ENCODE measurements around the gene CEP57.

DNA sequence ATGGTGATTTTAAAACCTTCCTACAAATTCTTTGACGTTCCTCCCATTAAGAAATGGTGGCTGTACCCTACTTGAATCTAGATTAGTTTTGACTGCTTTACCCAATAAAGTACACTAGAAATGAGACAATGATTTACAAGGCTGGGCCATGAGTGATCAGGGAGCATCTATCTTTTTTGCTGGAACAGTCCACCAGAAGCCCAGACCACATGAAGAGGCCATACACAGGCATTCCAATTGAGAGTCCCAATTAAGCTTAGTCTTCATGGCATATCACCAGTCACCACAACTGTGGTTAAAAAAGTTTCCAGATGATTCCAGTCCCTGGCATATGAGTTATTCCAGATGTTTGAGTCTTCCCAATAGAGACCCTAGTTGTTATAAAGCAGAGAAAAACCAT lies 40.2 kb upstream of the CEP57 start:
- TF ChIP-seq, protein P1, sequence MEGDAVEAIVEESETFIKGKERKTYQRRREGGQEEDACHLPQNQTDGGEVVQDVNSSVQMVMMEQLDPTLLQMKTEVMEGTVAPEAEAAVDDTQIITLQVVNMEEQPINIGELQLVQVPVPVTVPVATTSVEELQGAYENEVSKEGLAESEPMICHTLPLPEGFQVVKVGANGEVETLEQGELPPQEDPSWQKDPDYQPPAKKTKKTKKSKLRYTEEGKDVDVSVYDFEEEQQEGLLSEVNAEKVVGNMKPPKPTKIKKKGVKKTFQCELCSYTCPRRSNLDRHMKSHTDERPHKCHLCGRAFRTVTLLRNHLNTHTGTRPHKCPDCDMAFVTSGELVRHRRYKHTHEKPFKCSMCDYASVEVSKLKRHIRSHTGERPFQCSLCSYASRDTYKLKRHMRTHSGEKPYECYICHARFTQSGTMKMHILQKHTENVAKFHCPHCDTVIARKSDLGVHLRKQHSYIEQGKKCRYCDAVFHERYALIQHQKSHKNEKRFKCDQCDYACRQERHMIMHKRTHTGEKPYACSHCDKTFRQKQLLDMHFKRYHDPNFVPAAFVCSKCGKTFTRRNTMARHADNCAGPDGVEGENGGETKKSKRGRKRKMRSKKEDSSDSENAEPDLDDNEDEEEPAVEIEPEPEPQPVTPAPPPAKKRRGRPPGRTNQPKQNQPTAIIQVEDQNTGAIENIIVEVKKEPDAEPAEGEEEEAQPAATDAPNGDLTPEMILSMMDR (optimal IDR thresholded peaks at IDR 0.05 in 1 of 3, IDR thresholded peaks at IDR 0.05 in 1 of 3, conservative IDR thresholded peaks at IDR 0.05 in 1 of 3; ENCODE audit: extremely low read depth in 1 of 3, insufficient read depth in 2 of 3, low read length in 3 of 3) = no peak
- no peak for TF ChIP-seq EZH2 (IDR thresholded peaks at IDR 0.05; ENCODE audit: low read length)
